Ovary (tissue), 3 donors: ENCODE data around the gene TMEM164.

Source experiments
- CTCF ChIP-seq, 3 donors: fragments of 450-650 bp in 2 of 3; fragments of 200-600 bp in 1 of 3; IDR thresholded peaks; one replicate each; pipeline versions ENCODE4 v1.5.1 to v1.8.0; 2016 to 2022; ENCODE audit warnings: antibody characterized with exemption in 3 of 3, mild to moderate bottlenecking in 1 of 3
- EP300 ChIP-seq: sonication (generic); formaldehyde crosslinking; IDR thresholded peaks from one replicate; pipeline ENCODE4 v1.6.1; 2017; ENCODE audit warnings: antibody characterized with exemption
- POLR2A ChIP-seq: fragments of 450-650 bp; IDR thresholded peaks from one replicate; pipeline ENCODE4 v1.6.1; 2017; ENCODE audit warnings: antibody characterized with exemption, mild to moderate bottlenecking, moderate library complexity
- donor health status: DM: no; HTN: no; CAD: no.

DNA sequence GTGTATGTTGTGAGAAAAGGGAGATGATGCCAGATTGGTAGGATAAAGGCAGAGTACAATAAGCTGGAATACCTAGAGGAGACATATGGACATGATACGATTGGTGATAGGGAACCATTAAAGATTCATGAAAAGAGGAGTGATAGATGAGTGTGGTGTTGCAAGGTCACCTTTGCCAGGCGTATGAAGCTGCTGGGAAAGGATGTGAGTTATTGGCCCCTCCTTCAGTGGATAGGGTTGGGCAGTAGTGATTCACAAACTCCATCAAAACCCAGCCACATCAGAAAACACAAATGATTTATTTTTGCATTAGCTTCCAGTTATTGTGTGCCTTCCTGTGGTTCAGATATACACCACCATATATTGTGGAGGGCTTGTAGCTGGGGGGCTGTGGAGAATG lies 34.3 kb downstream of the TMEM164 start:
- TF ChIP-seq CTCF (IDR thresholded peaks at IDR 0.05), result no peak
- no peak for TF ChIP-seq POLR2A
- no peak for TF ChIP-seq EP300
